Lower leg skin (tissue), 4 donors: Measurements from ENCODE around the gene PSMB1. TPM values are rescaled to one million over a fixed set of nuclear protein-coding genes. Genes with fewer than 3 reads are reported as not detected.
"Not testable (repeated sequence)": the region's sequence is repeated elsewhere in the genome, so short reads cannot be mapped to it uniquely, and the experiment has no call there.

Source experiments
- DNase-seq, 2 donors: peaks; one replicate each; pipeline ENCODE4 v3.0.0-alpha.2; 2019; ENCODE audit warnings: low spot score in 2 of 2
- H3K4me3 ChIP-seq: fragments of 200-600 bp; sonication (generic); 2 replicates; pipeline ENCODE4 v1.5.1; 2017; ENCODE audit warnings: mild to moderate bottlenecking, low read depth; ENCODE audit not compliant: poor library complexity, severe bottlenecking
- CTCF ChIP-seq, 3 donors: fragments of 450-650 bp; IDR thresholded peaks; one replicate each; pipeline ENCODE4 v1.5.1; 2016; ENCODE audit warnings: antibody characterized with exemption in 3 of 3, mild to moderate bottlenecking in 3 of 3, moderate library complexity in 2 of 3
- POLR2A ChIP-seq, 2 donors: fragments of 450-650 bp; IDR thresholded peaks; one replicate each; pipeline ENCODE4 v1.6.1; 2016 to 2017; ENCODE audit warnings: antibody characterized with exemption in 2 of 2, mild to moderate bottlenecking in 1 of 2, moderate library complexity in 1 of 2
- WGBS, 2 donors: methylation state at CpG; one replicate each; pipeline ENCODE4 v1.1.5; 2018; 5-methylcytosine and 5-hydroxymethylcytosine counted together
- intact Hi-C: fragments of 100-400 bp; cut with DNase I; formaldehyde crosslinking; loops from one replicate; pipeline ENCODE4 v1.15.0; 2023; ENCODE audit warnings: low total_unique reads
- total RNA-seq, 4 donors: library from RNA; depleted of rRNA; stranded (reverse); fragments of >200 nt; gene quantifications; one replicate each; pipeline ENCODE4 v1.1.0, GENCODE V29; 2016

The PSMB1 gene
- total RNA-seq, 4 donors from 2014 or later = 175 to 255 (median 213) TPM

- no peak for DNase-seq
- no peak overlapping the region for H3K4me3 ChIP-seq
- WGBS, 2 donors = 82 to 88% methylated on average over 20 of the region's 20 CpGs
- intact Hi-C loops = loop anchor here (5.0 kb wide), 1 partner anchor 1728 kb away; no protein-coding TSS in a partner anchor
- TF ChIP-seq POLR2A (IDR thresholded peaks at IDR 0.05) (no peak), CTCF (IDR thresholded peaks at IDR 0.05) (no peak)
Measured at GRCh38 chr6:170510631-170511030, 42.5 kb downstream of the PSMB1 start.

- H3K4me3 ChIP-seq = no peak overlapping the region
- TF ChIP-seq CTCF (IDR thresholded peaks at IDR 0.05) = no peak
- no peak for TF ChIP-seq POLR2A (IDR thresholded peaks at IDR 0.05)
- intact Hi-C loops = loop anchor here (5.0 kb wide), 1 partner anchor 1727 kb away; no protein-coding TSS in a partner anchor
- WGBS, 2 donors = 94 to 95% methylated on average over 3 of the region's 3 CpGs
- no peak for DNase-seq
Measured at GRCh38 chr6:170509723-170510018, 43.4 kb downstream of the PSMB1 start.

GRCh38 chr6:170508892-170509722 is 44.0 kb downstream of the PSMB1 start:
- WGBS, 2 donors = 75 to 82% methylated on average over 5 of the region's 5 CpGs
- H3K4me3 ChIP-seq, DNase-seq, intact Hi-C loops: not testable (repeated sequence)

GRCh38 chr6:170508275-170508674 is 44.8 kb downstream of the PSMB1 start:
- DNase-seq, intact Hi-C loops, H3K4me3 ChIP-seq: not testable (repeated sequence)
- 54% methylated on average over 1 of the region's 1 CpG; no CpG with 5 or more reads in 1 of the 2 donors for WGBS, 2 donors

GRCh38 chr6:170507728-170508127 is 45.4 kb downstream of the PSMB1 start:
- 75 to 89% methylated on average over 2 of the region's 2 CpGs for WGBS, 2 donors
- intact Hi-C loops, H3K4me3 ChIP-seq, DNase-seq: not testable (repeated sequence)

- DNase-seq = no peak
- no peak for TF ChIP-seq CTCF (IDR thresholded peaks at IDR 0.05)
- TF ChIP-seq POLR2A (IDR thresholded peaks at IDR 0.05) = no peak
- WGBS, 2 donors = 68 to 81% methylated on average over 4 of the region's 4 CpGs
- H3K4me3 ChIP-seq = no peak overlapping the region
- intact Hi-C loops = no loop called here
Measured at GRCh38 chr6:170506446-170506845, 46.7 kb downstream of the PSMB1 start.

- 17 to 26% methylated on average over 9 of the region's 9 CpGs for WGBS, 2 donors
Measured at GRCh38 chr6:170505306-170505705, 47.8 kb downstream of the PSMB1 start.

More at GRCh38 chr6:170505306-170505705, 47.8 kb downstream of the PSMB1 start:
- H3K4me3 ChIP-seq = no peak overlapping the region
- TF ChIP-seq POLR2A (IDR thresholded peaks at IDR 0.05) (no peak), CTCF (IDR thresholded peaks at IDR 0.05) (no peak)
- no peak for DNase-seq
- intact Hi-C loops = no loop called here
